NCI-H82 (cell line): Measurements from ENCODE around the gene EFNA2.

ENCODE experiments used
- DNase-seq: peaks from one replicate; lab custom pipeline; 2025; lab: John Stamatoyannopoulos, UW

EFNA2 gene

GRCh38 chr19:1284293-1284978 lies 1.2 kb upstream of the EFNA2 start:
- no peak for DNase-seq

- DNase-seq = no peak
Measured at GRCh38 chr19:1284979-1285736, 515 bp upstream of the EFNA2 start.

- DNase-seq = no peak
Measured at GRCh38 chr19:1286487-1287353, 1.0 kb downstream of the EFNA2 start.

GRCh38 chr19:1287354-1288225 lies 1.9 kb downstream of the EFNA2 start:
- no peak for DNase-seq

GRCh38 chr19:1288226-1288612 lies 2.5 kb downstream of the EFNA2 start:
- DNase-seq = no peak

- no peak for DNase-seq
Measured at GRCh38 chr19:1288833-1289685, 3.4 kb downstream of the EFNA2 start.

- no peak for DNase-seq
Measured at GRCh38 chr19:1289686-1290025, 4.0 kb downstream of the EFNA2 start.

- DNase-seq = no peak
Measured at GRCh38 chr19:1290196-1290702, 4.6 kb downstream of the EFNA2 start.

GRCh38 chr19:1290703-1291651 lies 5.3 kb downstream of the EFNA2 start:
- no peak for DNase-seq

GRCh38 chr19:1291761-1292418 lies 6.2 kb downstream of the EFNA2 start:
- DNase-seq = no peak

- no peak for DNase-seq
Measured at GRCh38 chr19:1292419-1293151, 6.9 kb downstream of the EFNA2 start.

GRCh38 chr19:1293782-1294604 lies 8.3 kb downstream of the EFNA2 start:
- no peak for DNase-seq

GRCh38 chr19:1294688-1295087 lies 9.0 kb downstream of the EFNA2 start:
- no peak for DNase-seq

GRCh38 chr19:1295169-1296012 lies 9.7 kb downstream of the EFNA2 start:
- DNase-seq = peak; percentile 36

- no peak for DNase-seq
Measured at GRCh38 chr19:1296078-1296477, 10.4 kb downstream of the EFNA2 start.

GRCh38 chr19:1296575-1297271 lies 11.1 kb downstream of the EFNA2 start:
- DNase-seq = no peak
